ENCODE data around the gene P2RY11.

Gene P2RY11

GRCh38 chr19:10111405-10111811 lies at the start of gene P2RY11:
P2RY11 (plus strand) TSS chr19:10111693; CDS start chr19:10111722, 29 bp downstream.
- Mint-ChIP-seq H3K4me3 (peak within 1 kb of the TSS; percentile 42), H3K36me3 (ENCODE audit: low read depth) (peaks cover 37% of the 10 kb centered on the region), H3K9me3 (no peaks in the 10 kb centered on the region), H3K27me3 (ENCODE audit: low read depth) (no peaks in the 10 kb centered on the region), H3K4me1 (ENCODE audit: low read depth) (peaks cover 31% of the 10 kb centered on the region), H3K27ac (peak within 1 kb of the TSS; percentile 84)

DNA sequence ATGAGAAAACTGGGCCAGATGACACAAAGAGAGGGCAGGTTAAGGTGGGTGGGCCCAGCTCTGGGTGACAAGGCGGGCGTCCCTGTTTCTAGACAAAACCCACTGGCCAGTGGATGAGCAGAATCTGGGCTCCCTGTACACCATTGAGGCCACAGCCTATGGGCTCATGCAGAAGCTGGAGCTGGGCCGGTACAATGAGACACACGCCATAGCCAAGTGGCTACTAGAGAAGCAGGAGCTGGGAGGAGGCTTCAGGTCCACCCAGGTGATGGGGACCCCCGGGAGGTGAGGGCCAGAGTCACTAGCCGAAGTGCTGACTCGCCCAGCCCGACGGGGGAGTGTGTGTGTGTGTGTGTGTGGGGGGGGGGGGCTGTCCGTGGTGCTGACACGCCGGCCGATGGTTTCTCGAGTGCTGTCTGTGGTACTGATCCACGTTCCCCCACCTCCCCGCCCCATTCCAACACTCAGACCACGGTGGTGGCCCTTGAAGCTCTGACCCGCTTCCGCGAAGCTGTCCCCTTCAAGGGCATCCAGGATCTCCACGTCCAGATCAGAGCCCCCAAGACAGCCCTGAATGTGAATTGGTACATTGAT lies 49.7 kb upstream of the P2RY11 start:
- H3K36me3 Mint-ChIP-seq (ENCODE audit: low read depth), result no peaks in the 10 kb centered on the region
- H3K4me3 Mint-ChIP-seq, result no peak overlapping the region
- no peaks in the 10 kb centered on the region for H3K4me1 Mint-ChIP-seq (ENCODE audit: low read depth)
- H3K27me3 Mint-ChIP-seq (ENCODE audit: low read depth), result peaks cover 12% of the 10 kb centered on the region
- no peaks in the 10 kb centered on the region for H3K9me3 Mint-ChIP-seq
- H3K27ac Mint-ChIP-seq, result no peak overlapping the region

- no peak overlapping the region for H3K27ac Mint-ChIP-seq
- H3K4me3 Mint-ChIP-seq, result no peak overlapping the region
- peaks cover 12% of the 10 kb centered on the region for H3K27me3 Mint-ChIP-seq (ENCODE audit: low read depth)
- H3K9me3 Mint-ChIP-seq, result peaks cover 4% of the 10 kb centered on the region
- no peaks in the 10 kb centered on the region for H3K36me3 Mint-ChIP-seq (ENCODE audit: low read depth)
- peaks cover 7% of the 10 kb centered on the region for H3K4me1 Mint-ChIP-seq (ENCODE audit: low read depth)
Observed at GRCh38 chr19:10068205-10068604, 43.3 kb upstream of the P2RY11 start.

GRCh38 chr19:10069046-10069445 lies 42.4 kb upstream of the P2RY11 start:
- H3K4me3 Mint-ChIP-seq, result no peak overlapping the region
- H3K36me3 Mint-ChIP-seq (ENCODE audit: low read depth), result no peaks in the 10 kb centered on the region
- no peak overlapping the region for H3K27ac Mint-ChIP-seq
- H3K4me1 Mint-ChIP-seq (ENCODE audit: low read depth), result peaks cover 7% of the 10 kb centered on the region
- peaks cover 7% of the 10 kb centered on the region for H3K27me3 Mint-ChIP-seq (ENCODE audit: low read depth)
- H3K9me3 Mint-ChIP-seq, result peaks cover 5% of the 10 kb centered on the region

DNA sequence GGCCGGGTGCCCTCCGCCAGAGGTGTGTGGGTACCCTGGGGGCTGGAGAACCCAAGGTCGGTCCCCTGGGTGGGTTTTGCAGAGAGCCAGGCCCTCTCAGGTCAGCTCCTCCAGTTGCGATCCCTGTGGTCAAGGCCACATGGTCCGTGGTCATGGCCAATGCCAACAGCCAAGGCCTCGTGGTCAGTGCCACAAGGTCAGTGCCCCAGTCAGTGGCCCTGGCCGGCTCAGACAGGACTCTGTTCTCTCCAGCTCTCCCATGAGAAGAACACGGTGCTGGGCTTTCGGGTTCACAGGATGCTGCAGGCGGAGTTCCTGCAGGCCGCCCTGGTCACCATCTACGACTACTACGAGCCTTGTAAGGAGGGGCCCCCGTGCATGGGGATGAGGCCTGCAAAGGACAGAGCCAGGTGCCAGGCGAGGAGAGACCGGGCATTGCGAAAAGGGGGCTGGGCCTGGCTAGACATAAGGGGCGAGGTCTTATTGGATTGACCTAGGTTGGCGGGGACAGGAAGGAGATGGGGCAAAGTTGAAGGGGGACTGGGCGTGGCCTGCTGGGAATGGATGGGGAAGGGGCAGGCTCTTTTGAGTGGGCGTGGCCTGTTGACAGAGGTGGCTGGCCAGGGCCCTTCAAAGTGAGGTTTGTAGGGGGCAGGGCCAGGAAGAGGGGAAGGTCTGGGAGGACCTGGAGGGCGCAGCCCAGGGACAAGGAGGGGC lies 40.6 kb upstream of the P2RY11 start:
- H3K27me3 Mint-ChIP-seq (ENCODE audit: low read depth), result peaks cover 6% of the 10 kb centered on the region
- no peak overlapping the region for H3K4me3 Mint-ChIP-seq
- no peaks in the 10 kb centered on the region for H3K36me3 Mint-ChIP-seq (ENCODE audit: low read depth)
- peaks cover 8% of the 10 kb centered on the region for H3K9me3 Mint-ChIP-seq
- H3K4me1 Mint-ChIP-seq (ENCODE audit: low read depth), result peaks cover 7% of the 10 kb centered on the region
- no peak overlapping the region for H3K27ac Mint-ChIP-seq

- H3K27ac Mint-ChIP-seq, result no peak overlapping the region
Observed at GRCh38 chr19:10074153-10074552, 37.3 kb upstream of the P2RY11 start.

DNA sequence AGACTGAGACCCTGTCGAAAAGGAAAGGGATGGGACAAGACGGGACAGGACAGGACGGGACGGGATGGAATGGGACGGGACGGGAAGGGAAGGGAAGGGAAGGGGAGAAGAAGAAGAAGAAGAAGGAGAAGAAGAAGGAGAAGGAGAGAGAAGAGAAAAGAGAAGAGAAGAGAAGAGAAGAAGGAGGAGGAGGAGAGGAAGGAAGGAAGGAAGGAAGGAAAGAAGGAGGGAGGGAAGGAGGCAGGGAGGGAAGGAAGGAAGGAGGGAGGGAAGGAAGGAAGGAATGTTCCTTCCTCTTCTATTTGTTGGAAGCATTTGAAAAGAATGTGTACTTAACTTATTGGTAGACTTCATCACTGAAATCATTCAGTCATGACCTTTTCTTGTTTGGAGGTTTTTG lies 35.0 kb upstream of the P2RY11 start:
- H3K9me3 Mint-ChIP-seq, result peaks cover 7% of the 10 kb centered on the region
- H3K27ac Mint-ChIP-seq, result no peak overlapping the region
- H3K27me3 Mint-ChIP-seq (ENCODE audit: low read depth), result peaks cover 17% of the 10 kb centered on the region
- H3K4me1 Mint-ChIP-seq (ENCODE audit: low read depth), result peaks cover 2% of the 10 kb centered on the region
- H3K36me3 Mint-ChIP-seq (ENCODE audit: low read depth), result no peaks in the 10 kb centered on the region
- no peak overlapping the region for H3K4me3 Mint-ChIP-seq

More at GRCh38 chr19:10074153-10074552, 37.3 kb upstream of the P2RY11 start:
- Mint-ChIP-seq H3K36me3 (ENCODE audit: low read depth) (no peaks in the 10 kb centered on the region), H3K27me3 (ENCODE audit: low read depth) (peaks cover 14% of the 10 kb centered on the region), H3K4me3 (no peak overlapping the region), H3K4me1 (ENCODE audit: low read depth) (peaks cover 2% of the 10 kb centered on the region), H3K9me3 (peaks cover 8% of the 10 kb centered on the region)

- Mint-ChIP-seq H3K4me1 (ENCODE audit: low read depth) (peaks cover 2% of the 10 kb centered on the region), H3K27me3 (ENCODE audit: low read depth) (peaks cover 18% of the 10 kb centered on the region), H3K4me3 (no peak overlapping the region), H3K36me3 (ENCODE audit: low read depth) (no peaks in the 10 kb centered on the region), H3K9me3 (peaks cover 4% of the 10 kb centered on the region), H3K27ac (no peak overlapping the region)
Observed at GRCh38 chr19:10078329-10078728, 33.2 kb upstream of the P2RY11 start.

- Mint-ChIP-seq H3K27ac (no peak overlapping the region), H3K9me3 (peaks cover 3% of the 10 kb centered on the region)
Observed at GRCh38 chr19:10079031-10079453, 32.5 kb upstream of the P2RY11 start.

DNA sequence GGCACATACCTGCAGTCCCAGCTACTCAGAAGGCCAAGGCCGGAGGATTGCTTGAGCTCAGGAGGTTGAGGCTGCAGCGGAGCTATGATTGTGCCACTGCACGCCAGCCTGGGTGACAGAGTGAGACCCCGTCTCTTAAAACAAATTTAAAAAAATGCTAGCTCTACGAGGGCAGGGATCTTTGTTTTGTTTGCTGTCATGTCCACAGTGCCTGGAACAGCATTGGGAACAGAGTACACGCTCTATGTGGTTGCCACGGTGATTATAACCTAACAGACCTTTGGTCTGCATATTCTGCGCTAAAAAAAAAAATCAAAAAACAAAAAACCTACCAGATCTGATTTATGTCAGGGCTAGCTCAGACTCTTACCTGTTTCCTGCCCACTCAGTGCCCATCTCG lies 27.6 kb upstream of the P2RY11 start:
- Mint-ChIP-seq H3K27ac (no peak overlapping the region), H3K4me3 (no peak overlapping the region), H3K27me3 (ENCODE audit: low read depth) (peaks cover 3% of the 10 kb centered on the region), H3K36me3 (ENCODE audit: low read depth) (peaks cover 10% of the 10 kb centered on the region), H3K9me3 (no peaks in the 10 kb centered on the region), H3K4me1 (ENCODE audit: low read depth) (peaks cover 12% of the 10 kb centered on the region)

More at GRCh38 chr19:10079031-10079453, 32.5 kb upstream of the P2RY11 start:
- H3K4me3 Mint-ChIP-seq, result no peak overlapping the region
- H3K27me3 Mint-ChIP-seq (ENCODE audit: low read depth), result peaks cover 18% of the 10 kb centered on the region
- peaks cover 2% of the 10 kb centered on the region for H3K4me1 Mint-ChIP-seq (ENCODE audit: low read depth)
- H3K36me3 Mint-ChIP-seq (ENCODE audit: low read depth), result no peaks in the 10 kb centered on the region

DNA sequence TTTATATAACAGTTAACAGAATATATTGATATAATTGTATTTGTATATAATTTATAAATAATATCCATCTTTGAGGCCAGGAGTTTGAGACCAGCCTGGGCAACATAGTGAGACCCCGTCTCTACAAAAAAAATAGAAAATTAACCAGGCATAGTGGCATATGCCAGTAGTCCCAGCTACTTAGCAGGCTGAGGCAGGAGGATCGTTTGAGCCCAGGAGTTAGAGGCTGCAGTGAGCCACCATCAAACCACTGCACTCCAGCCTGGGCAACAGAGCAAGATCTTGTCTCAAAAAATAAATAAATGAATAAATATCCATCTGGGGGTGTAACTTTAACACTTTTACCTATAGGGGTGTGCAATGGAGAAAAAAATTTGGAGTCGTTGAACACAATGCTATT lies 26.7 kb upstream of the P2RY11 start:
- Mint-ChIP-seq H3K27me3 (ENCODE audit: low read depth) (peaks cover 3% of the 10 kb centered on the region), H3K4me3 (peak overlapping the region; percentile 87), H3K9me3 (no peaks in the 10 kb centered on the region), H3K36me3 (ENCODE audit: low read depth) (peaks cover 15% of the 10 kb centered on the region), H3K4me1 (ENCODE audit: low read depth) (peaks cover 12% of the 10 kb centered on the region), H3K27ac (no peak overlapping the region)

GRCh38 chr19:10085641-10086590 lies 25.6 kb upstream of the P2RY11 start, which contains the start of gene SHFL:
SHFL (plus strand) TSS chr19:10086317; CDS start chr19:10086428, 111 bp downstream.
- peak within 1 kb of the TSS; percentile 85 for H3K27ac Mint-ChIP-seq
- peaks cover 17% of the 10 kb centered on the region for H3K36me3 Mint-ChIP-seq (ENCODE audit: low read depth)
- no peaks in the 10 kb centered on the region for H3K9me3 Mint-ChIP-seq
- H3K4me1 Mint-ChIP-seq (ENCODE audit: low read depth), result peaks cover 12% of the 10 kb centered on the region
- H3K4me3 Mint-ChIP-seq, result peak within 1 kb of the TSS; percentile 87
- H3K27me3 Mint-ChIP-seq (ENCODE audit: low read depth), result peaks cover 3% of the 10 kb centered on the region

- Mint-ChIP-seq H3K4me3 (peak overlapping the region; percentile 87), H3K9me3 (no peaks in the 10 kb centered on the region), H3K4me1 (ENCODE audit: low read depth) (peaks cover 12% of the 10 kb centered on the region), H3K27me3 (ENCODE audit: low read depth) (no peaks in the 10 kb centered on the region), H3K36me3 (ENCODE audit: low read depth) (peaks cover 20% of the 10 kb centered on the region), H3K27ac (peak overlapping the region; percentile 73)
Observed at GRCh38 chr19:10086591-10087192, 24.8 kb upstream of the P2RY11 start.

Data from T-helper 1 cell treated with Interleukin-12 subunit alpha and Interleukin-12 subunit beta and Interleukin-4 antibody, amounts not matched to agents 30 μg/mL and 1 μg/mL, for 36 hours (primary cell).